Gastroesophageal sphincter (tissue), 3 donors: ENCODE measurements around the gene PTPN23.

Experiments
- POLR2A ChIP-seq, 2 donors: fragments of 450-650 bp; IDR thresholded peaks; one replicate each; pipeline ENCODE4 v1.6.1; 2017; ENCODE audit warnings: antibody characterized with exemption in 2 of 2, mild to moderate bottlenecking in 2 of 2, moderate library complexity in 1 of 2
- TF ChIP-seq, protein P1 (sequence below), 4 experiments: fragments of 200-600 bp in 2 of 4; fragments of 450-650 bp in 2 of 4; sonication (generic) in 1 of 4; IDR thresholded peaks; one replicate each; pipeline ENCODE4 v1.5.1; 2017 to 2019; ENCODE audit warnings: antibody characterized with exemption in 4 of 4, mild to moderate bottlenecking in 2 of 4, moderate library complexity in 2 of 4

DNA sequence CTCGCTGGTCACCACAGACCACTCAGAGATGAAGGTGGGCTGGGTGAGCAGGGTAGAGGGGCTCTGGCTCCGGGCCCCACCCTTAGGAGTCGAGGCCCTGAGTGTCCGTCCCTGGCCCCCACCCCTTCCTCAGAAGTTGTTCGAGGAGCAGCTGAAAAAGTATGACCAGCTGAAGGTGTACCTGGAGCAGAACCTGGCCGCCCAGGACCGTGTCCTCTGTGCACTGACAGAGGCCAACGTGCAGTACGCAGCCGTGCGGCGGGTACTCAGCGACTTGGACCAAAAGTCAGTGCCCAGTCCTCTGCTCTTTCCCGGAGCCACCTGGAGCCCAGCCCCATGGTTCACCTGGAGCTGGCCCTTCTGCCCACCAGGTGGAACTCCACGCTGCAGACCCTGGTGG is 28.5 kb downstream of the PTPN23 start:
- no peak for TF ChIP-seq POLR2A (IDR thresholded peaks at IDR 0.05)
- TF ChIP-seq, protein P1, sequence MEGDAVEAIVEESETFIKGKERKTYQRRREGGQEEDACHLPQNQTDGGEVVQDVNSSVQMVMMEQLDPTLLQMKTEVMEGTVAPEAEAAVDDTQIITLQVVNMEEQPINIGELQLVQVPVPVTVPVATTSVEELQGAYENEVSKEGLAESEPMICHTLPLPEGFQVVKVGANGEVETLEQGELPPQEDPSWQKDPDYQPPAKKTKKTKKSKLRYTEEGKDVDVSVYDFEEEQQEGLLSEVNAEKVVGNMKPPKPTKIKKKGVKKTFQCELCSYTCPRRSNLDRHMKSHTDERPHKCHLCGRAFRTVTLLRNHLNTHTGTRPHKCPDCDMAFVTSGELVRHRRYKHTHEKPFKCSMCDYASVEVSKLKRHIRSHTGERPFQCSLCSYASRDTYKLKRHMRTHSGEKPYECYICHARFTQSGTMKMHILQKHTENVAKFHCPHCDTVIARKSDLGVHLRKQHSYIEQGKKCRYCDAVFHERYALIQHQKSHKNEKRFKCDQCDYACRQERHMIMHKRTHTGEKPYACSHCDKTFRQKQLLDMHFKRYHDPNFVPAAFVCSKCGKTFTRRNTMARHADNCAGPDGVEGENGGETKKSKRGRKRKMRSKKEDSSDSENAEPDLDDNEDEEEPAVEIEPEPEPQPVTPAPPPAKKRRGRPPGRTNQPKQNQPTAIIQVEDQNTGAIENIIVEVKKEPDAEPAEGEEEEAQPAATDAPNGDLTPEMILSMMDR (IDR thresholded peaks at IDR 0.05) = no peak
